GM10266 (cell line): ENCODE measurements around the gene SLAMF7.

Experiments used
- DNase-seq: peaks from one replicate; pipeline ENCODE4 v3.0.0; 2012; ENCODE audit errors: extremely low spot score
- TF ChIP-seq, protein P1 (sequence below): IDR thresholded peaks from 2 replicates; pipeline ENCODE4 v1.5.1; 2012; ENCODE audit warnings: mild to moderate bottlenecking, low read depth; ENCODE audit not compliant: control insufficient read depth, insufficient read depth; ENCODE audit errors: missing control alignments

The SLAMF7 gene

GRCh38 chr1:160755461-160755860 is 16.4 kb downstream of the SLAMF7 start:
- DNase-seq = no peak
- TF ChIP-seq, protein P1, sequence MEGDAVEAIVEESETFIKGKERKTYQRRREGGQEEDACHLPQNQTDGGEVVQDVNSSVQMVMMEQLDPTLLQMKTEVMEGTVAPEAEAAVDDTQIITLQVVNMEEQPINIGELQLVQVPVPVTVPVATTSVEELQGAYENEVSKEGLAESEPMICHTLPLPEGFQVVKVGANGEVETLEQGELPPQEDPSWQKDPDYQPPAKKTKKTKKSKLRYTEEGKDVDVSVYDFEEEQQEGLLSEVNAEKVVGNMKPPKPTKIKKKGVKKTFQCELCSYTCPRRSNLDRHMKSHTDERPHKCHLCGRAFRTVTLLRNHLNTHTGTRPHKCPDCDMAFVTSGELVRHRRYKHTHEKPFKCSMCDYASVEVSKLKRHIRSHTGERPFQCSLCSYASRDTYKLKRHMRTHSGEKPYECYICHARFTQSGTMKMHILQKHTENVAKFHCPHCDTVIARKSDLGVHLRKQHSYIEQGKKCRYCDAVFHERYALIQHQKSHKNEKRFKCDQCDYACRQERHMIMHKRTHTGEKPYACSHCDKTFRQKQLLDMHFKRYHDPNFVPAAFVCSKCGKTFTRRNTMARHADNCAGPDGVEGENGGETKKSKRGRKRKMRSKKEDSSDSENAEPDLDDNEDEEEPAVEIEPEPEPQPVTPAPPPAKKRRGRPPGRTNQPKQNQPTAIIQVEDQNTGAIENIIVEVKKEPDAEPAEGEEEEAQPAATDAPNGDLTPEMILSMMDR = no peak

DNA sequence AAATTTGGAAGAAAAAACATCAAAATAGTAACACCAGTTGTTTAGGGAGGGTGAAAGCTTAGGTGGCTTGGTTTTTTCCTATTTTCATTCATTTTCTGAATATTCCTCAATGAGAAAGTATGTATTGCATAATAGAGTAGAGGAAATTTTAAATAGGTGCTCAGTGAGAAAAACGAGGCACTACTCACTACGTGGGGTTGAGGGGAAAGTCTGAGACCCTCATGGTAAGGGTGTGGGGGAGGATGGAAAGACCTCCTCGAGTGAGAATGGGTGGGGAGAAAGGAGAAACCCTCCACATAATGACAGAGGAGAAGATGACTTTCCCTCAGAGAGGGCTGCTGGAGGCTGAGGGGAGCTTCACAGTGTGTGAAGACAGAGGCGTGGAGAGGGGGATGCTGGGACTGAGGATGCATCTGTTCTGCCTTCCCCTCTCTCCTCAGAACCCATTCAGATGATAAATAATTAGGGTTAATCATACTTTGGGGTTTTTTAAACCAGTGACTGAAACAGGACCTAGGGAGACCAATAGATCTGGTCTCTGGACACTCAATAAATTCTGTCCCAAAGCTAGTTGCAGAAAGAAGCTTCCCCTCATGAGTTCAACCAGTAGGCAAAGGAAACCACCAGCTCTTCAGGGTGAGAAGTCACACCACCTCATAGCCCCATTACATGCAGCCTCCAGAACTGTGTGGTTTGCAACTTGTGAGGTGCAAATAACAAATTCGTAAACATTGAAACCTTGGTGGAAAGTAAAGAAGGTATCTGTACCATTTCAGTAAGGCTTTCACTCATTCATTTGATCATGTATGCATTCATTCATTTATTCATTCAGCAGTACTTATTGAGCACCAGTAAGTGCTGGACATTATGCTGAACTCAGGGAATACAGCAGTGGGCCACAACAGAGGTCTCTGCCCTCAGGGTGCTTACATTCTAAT is 17.1 kb downstream of the SLAMF7 start:
- DNase-seq = no peak
- TF ChIP-seq, protein P1 = no peak

DNA sequence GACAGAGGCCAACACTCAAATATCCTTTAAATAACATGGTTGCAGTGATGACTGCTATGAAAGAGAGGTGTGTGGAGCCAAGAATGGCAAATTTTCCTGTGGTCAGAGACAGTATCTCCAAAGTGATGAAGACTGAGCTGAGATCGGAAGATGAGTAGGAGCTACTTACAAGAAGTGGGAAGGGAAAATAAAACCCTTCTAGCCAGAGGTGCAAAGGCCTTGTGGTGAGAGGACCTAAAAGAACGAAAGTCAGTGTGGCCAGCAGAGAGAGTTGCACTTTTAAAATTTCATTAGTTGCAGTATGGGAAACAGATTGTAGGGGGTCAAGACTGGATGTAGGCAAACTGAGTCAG is 17.8 kb downstream of the SLAMF7 start:
- DNase-seq = no peak
- TF ChIP-seq, protein P1 = no peak

DNA sequence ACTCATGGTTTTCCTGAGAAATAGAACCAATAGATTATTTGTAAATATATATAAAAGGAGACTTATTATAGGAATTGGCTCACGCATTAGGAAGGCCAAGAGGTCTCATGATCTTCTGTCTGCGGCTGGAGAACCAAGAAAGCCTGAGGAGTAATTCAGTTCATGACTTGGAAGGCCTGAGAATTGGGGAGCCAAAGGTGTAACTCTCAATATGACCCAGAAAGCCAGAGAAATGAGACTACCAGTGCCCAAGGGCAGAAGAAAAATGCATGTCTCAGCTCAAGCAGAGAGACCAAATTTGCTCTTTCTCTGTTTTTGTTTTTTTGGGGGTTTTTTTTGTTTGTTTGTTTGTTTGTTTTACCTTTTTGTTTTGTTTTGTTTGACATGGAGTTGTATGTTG is 19.5 kb downstream of the SLAMF7 start:
- DNase-seq = no peak
- TF ChIP-seq, protein P1 = no peak

DNA sequence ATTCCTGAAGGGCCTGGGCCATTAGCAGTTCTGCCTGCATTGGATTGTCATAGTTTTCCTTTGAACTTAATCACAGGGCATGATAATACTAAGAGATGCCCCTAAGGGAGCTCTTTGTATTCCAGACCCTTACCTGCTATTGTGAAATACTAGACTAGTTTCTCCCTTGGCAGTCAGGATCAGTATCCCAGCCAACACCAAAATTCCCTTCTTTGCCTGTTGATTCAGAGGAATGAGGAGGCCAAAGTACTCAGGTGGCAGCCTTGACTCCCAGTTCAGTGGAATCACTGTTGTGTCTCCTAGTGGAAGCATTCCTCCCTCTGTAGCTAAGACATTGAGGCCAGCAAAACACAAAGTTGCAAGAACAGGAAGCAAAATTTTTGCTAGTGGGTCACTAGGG is 20.7 kb downstream of the SLAMF7 start:
- DNase-seq = no peak
- TF ChIP-seq, protein P1 = no peak

- no peak for DNase-seq
- TF ChIP-seq, protein P1 = no peak
Observed at GRCh38 chr1:160761046-160761445, 22.0 kb downstream of the SLAMF7 start.

DNA sequence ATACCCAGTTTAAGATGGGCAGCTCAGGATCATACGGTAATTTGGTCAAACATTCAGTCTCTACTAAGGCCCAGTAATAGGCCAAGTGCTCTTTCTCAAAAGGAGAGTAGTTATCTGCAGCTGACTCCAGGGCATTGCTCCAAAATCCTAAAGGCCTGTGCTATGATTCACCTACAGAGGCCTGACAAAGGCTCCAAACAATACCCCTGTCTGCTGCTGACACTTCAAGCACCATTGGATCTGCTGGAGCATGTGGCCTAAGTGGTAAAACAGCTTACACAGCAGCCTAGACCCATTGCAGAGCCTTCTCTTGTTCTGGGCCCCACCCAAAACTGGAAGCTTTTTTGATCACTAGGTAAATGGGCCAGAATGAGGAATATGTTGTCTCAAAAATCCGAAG is 22.8 kb downstream of the SLAMF7 start:
- TF ChIP-seq, protein P1 = no peak
- no peak for DNase-seq
